Endothelial cell of umbilical vein (primary cell): ENCODE measurements around the gene DNAJC2. TPM values are rescaled to one million over a fixed set of nuclear protein-coding genes. Genes with fewer than 3 reads are reported as not detected.

Experiments used
- BruUV-seq: library from RNA; stranded (reverse); fragments of 400-500 nt; replicated peaks from 2 replicates; lab custom pipeline; 2021; lab: Mats Ljungman, UMichigan
- CTCF ChIA-PET: fragments of 300-600, 350-600 bp; sonication (Branson Sonifier 250); formaldehyde crosslinking; loops from one replicate; lab custom pipeline; 2021; ENCODE audit warnings: antibody characterized with exemption, inconsistent platforms; lab: Charles Lee
- POLR2A ChIA-PET: fragments of 300-600, 350-600 bp; sonication (Branson Sonifier 250); formaldehyde crosslinking; loops from one replicate; lab custom pipeline; 2021; ENCODE audit warnings: antibody characterized with exemption, inconsistent platforms; lab: Charles Lee
- DNase-seq: peaks from one replicate; pipeline ENCODE4 v3.0.0-alpha.2; 2011; ENCODE audit warnings: low read depth, low spot score
- FAIRE-seq: peaks from 2 replicates; lab custom pipeline; 2011; peaks lifted over from hg19 to GRCh38; lab: Jason Lieb, UNC
- H2AFZ ChIP-seq: 2 replicates; pipeline ENCODE4 v1.6.0; 2012; ENCODE audit warnings: low read depth, low read length, control low read depth, inconsistent platforms
- H3K27ac ChIP-seq: 2 replicates; pipeline ENCODE4 v1.5.1; 2011; ENCODE audit warnings: low read depth, mild to moderate bottlenecking, control low read depth, low read length, moderate library complexity; ENCODE audit not compliant: insufficient read depth
- H3K27me3 ChIP-seq, 2 experiments: 2 replicates each; pipeline versions ENCODE4 v1.6.0 to v1.6.1; 2011; ENCODE audit warnings: low read length in 2 of 2, mixed read lengths in 1 of 2; ENCODE audit not compliant: control insufficient read depth in 2 of 2, insufficient read depth in 2 of 2
- H3K36me3 ChIP-seq, 2 experiments: 2 replicates in 1 of 2; 3 replicates in 1 of 2; pipeline ENCODE4 v1.5.1; 2011; ENCODE audit warnings: low read length in 2 of 2, mild to moderate bottlenecking in 1 of 2, moderate library complexity in 1 of 2; ENCODE audit not compliant: control insufficient read depth in 2 of 2, insufficient read depth in 2 of 2; ENCODE audit errors: extremely low read depth in 1 of 2
- H3K4me1 ChIP-seq: 3 replicates; pipeline ENCODE4 v1.5.1; 2011; ENCODE audit warnings: mild to moderate bottlenecking, low read length; ENCODE audit not compliant: control insufficient read depth, insufficient read depth; ENCODE audit errors: extremely low read depth
- H3K4me2 ChIP-seq: 2 replicates; pipeline ENCODE4 v1.6.1; 2011; ENCODE audit warnings: low read length, control low read depth, mixed read lengths; ENCODE audit not compliant: insufficient read depth
- H3K4me3 ChIP-seq, 3 experiments: fragments of 200-600 bp in 1 of 3; sonication (generic), shearing (Covaris generic) in 1 of 3; replicated peaks in 1 of 3; 2 replicates each; pipeline ENCODE4 v1.5.1; 2011 to 2016; ENCODE audit warnings: control low read depth in 3 of 3, low read length in 3 of 3, mild to moderate bottlenecking in 2 of 3, inconsistent platforms in 1 of 3, low read depth in 1 of 3, moderate library complexity in 1 of 3; ENCODE audit not compliant: insufficient read depth in 1 of 3
- H3K79me2 ChIP-seq: 2 replicates; pipeline ENCODE4 v1.6.0; 2012; ENCODE audit warnings: low read length, inconsistent platforms; ENCODE audit not compliant: control insufficient read depth, insufficient read depth
- H3K9ac ChIP-seq: replicated peaks from 2 replicates; pipeline ENCODE3; 2011; ENCODE audit warnings: low read length, control low read depth; ENCODE audit not compliant: insufficient read depth; ENCODE audit errors: extremely low read depth
- H3K9me1 ChIP-seq: replicated peaks from 3 replicates; pipeline ENCODE4 v1.6.0; 2011; ENCODE audit warnings: mild to moderate bottlenecking, low read length; ENCODE audit not compliant: control insufficient read depth, insufficient read depth; ENCODE audit errors: extremely low read depth
- H3K9me3 ChIP-seq: replicated peaks from 2 replicates; pipeline ENCODE4 v1.5.1; 2012; ENCODE audit warnings: low read length, inconsistent platforms; ENCODE audit not compliant: control insufficient read depth, insufficient read depth
- H4K20me1 ChIP-seq: replicated peaks from 2 replicates; pipeline ENCODE3; 2011; ENCODE audit warnings: mild to moderate bottlenecking, low read length; ENCODE audit not compliant: control insufficient read depth, insufficient read depth; ENCODE audit errors: extremely low read depth
- CTCF ChIP-seq, 2 donors: IDR thresholded peaks; 1 replicate in 1 of 2; 2 replicates in 1 of 2; pipeline ENCODE4 v1.5.1; 2011; ENCODE audit warnings: low read length in 2 of 2, mild to moderate bottlenecking in 2 of 2, moderate library complexity in 2 of 2, control low read depth in 1 of 2, inconsistent platforms in 1 of 2, low read depth in 1 of 2; ENCODE audit not compliant: insufficient read depth in 1 of 2; ENCODE audit errors: extremely low read depth in 1 of 2
- EZH2 ChIP-seq: IDR thresholded peaks from 2 replicates; pipeline ENCODE4 v1.6.1; 2012; ENCODE audit warnings: borderline replicate concordance, low read depth, mild to moderate bottlenecking, moderate library complexity, low read length, inconsistent platforms; ENCODE audit not compliant: severe bottlenecking
- FOS ChIP-seq: IDR thresholded peaks from 2 replicates; pipeline ENCODE4 v1.6.1; 2011; ENCODE audit warnings: mild to moderate bottlenecking, low read length, moderate library complexity, borderline replicate concordance; ENCODE audit not compliant: insufficient read depth
- GATA2 ChIP-seq: IDR thresholded peaks from 2 replicates; pipeline ENCODE4 v1.7.0; 2011; ENCODE audit warnings: low read depth, mild to moderate bottlenecking, moderate library complexity, mixed read lengths, low read length; ENCODE audit not compliant: insufficient read length, insufficient read depth
- JUN ChIP-seq: IDR thresholded peaks from 2 replicates; pipeline ENCODE4 v1.6.1; 2011; ENCODE audit warnings: borderline replicate concordance, low read depth; ENCODE audit not compliant: insufficient read length, insufficient read depth
- MAX ChIP-seq: IDR thresholded peaks from 2 replicates; pipeline ENCODE4 v1.6.1; 2011; ENCODE audit not compliant: insufficient read depth, insufficient read length
- MYC ChIP-seq: IDR thresholded peaks from one replicate; pipeline ENCODE4 v1.6.1; 2011; ENCODE audit warnings: mild to moderate bottlenecking, low read depth, low read length
- POLR2A ChIP-seq: IDR thresholded peaks from 2 replicates; pipeline ENCODE4 v1.6.1; 2012; ENCODE audit warnings: low read depth, mild to moderate bottlenecking, control low read depth, low read length
- POLR2AphosphoS5 ChIP-seq: IDR thresholded peaks from 2 replicates; pipeline ENCODE4 v1.6.1; 2012; ENCODE audit warnings: low read depth, mild to moderate bottlenecking, control low read depth, low read length, moderate library complexity; ENCODE audit not compliant: insufficient read depth
- dilution Hi-C: fragments of 300-500 bp; cut with MboI; formaldehyde crosslinking; loops from one replicate; pipeline ENCODE4 v1.15.0; 2019; ENCODE audit warnings: low sequenced_read_pairs; ENCODE audit not compliant: extremely low pct_ligation_motif_present
- intact Hi-C: fragments of 100-400 bp; cut with micrococcal nuclease; formaldehyde crosslinking; loops from one replicate; pipeline ENCODE4 v1.10.0; 2022
- polyA plus RNA-seq, 4 experiments: library from polyadenylated mRNA; depleted of rRNA in 3 of 4; stranded (reverse) in 3 of 4; unstranded in 1 of 4; fragments of >200 nt; gene quantifications; 2 replicates each; pipeline versions ENCODE4 v1.2.1 to v1.2.3, GENCODE V29; 2011 to 2012; ENCODE audit warnings: missing spikeins in 1 of 4
- total RNA-seq: library from RNA; stranded (reverse); gene quantifications from 2 replicates; pipeline ENCODE4 v1.2.3, GENCODE V29; 2021

DNAJC2 gene
- total and polyA plus RNA-seq, 2 donors (not counting 3 experiments of a cell fraction or from before 2014, with no cell fraction given), result 8.4 to 36.3 TPM

DNA sequence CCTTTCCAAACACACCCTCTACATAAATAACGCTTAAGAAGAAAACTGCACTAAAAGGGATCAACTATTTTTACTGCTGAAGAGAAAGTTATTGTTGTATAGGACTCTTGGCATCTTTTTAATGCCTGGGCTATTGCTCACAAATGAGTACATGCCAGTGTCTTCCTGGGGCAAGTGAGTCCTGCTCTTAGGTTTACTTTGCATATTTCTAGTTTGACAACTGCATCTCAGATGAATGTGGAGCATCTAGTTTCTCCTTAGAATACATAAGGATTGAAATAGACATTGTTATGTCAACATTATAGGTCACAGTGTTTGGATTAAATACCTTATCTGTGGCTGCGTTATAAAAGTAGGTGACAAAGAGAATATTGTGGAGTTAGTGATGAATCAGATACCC is 47.4 kb upstream of the DNAJC2 start:
- no peaks in the 10 kb centered on the region for H4K20me1 ChIP-seq
- H3K36me3 ChIP-seq, result no peaks in the 10 kb centered on the region
- H3K79me2 ChIP-seq, result no peaks in the 10 kb centered on the region
- no peak overlapping the region for H3K27ac ChIP-seq
- FAIRE-seq (no peak), DNase-seq (no peak)
- no peaks in the 10 kb centered on the region for H3K4me1 ChIP-seq
- no peaks in the 10 kb centered on the region for H3K9me1 ChIP-seq
- BruUV-seq, result no TSS peak
- H3K9ac ChIP-seq, result no peak overlapping the region
- TF ChIP-seq GATA2, result no peak
- TF ChIP-seq EZH2, result no peak
- TF ChIP-seq MYC, result no peak
- no peak for TF ChIP-seq JUN
- TF ChIP-seq FOS, result no peak
- TF ChIP-seq CTCF (IDR thresholded peaks at IDR 0.05; ENCODE audit: extremely low read depth in 1 of 2, insufficient read depth in 1 of 2, low read depth in 1 of 2, low read length in 2 of 2), result no peak
- TF ChIP-seq POLR2A, result no peak
- no peak for TF ChIP-seq MAX
- no peak for TF ChIP-seq POLR2AphosphoS5
- no peaks in the 10 kb centered on the region for H3K9me3 ChIP-seq
- dilution Hi-C loops (no loop called here), intact Hi-C loops (no loop called here)
- ChIA-PET POLR2A (no interaction called here), CTCF (no interaction called here)
- no peaks in the 10 kb centered on the region for H3K27me3 ChIP-seq
- H3K4me3 ChIP-seq, result no peak overlapping the region
- H2AFZ ChIP-seq, result no peak overlapping the region
- H3K4me2 ChIP-seq, result no peak overlapping the region
